ENCODE results near the gene DCAF10.
"Not testable (repeated sequence)": the region's sequence is repeated elsewhere in the genome, so short reads cannot be mapped to it uniquely, and the experiment has no call there.

The DCAF10 gene

DNA sequence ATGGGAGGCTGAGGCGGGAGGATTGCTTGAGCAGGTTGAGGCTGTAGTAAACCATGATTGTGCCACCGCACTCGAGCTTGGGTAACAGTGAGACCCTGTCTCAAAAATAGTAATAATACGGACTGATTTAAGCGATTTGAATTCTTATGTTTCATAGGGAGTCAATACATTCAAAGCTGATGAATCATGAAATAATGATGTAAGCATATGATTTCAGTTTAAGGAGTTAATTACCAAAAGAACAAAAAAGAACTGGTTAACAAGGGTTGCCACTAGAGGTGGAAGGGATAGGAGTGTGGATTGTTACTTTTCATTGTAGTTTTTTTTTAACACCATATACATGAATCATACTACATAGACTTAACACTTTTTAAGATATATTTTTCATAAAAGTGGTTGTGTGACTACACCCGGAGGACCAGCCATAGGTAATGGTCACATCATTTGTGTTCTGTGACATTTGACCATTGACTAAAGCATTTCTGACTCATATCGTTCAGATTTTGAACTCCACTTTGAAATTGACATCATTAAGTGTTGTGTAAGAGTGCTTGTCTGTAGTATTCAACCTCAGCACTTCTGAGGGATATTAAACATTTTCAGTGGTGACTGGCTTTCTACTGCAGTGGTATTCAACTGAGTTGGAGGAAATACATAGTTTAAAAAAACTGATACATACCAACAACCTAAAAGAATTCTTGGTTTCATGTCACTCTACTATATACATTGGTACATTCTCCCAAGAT lies 40.0 kb upstream of the DCAF10 start:
- H3K9me3 ChIP-seq (ENCODE audit: insufficient read depth, low read length), result no peaks in the 10 kb centered on the region
- no peak for DNase-seq (ENCODE audit: low read depth, low spot score)
- H3K4me3 ChIP-seq (ENCODE audit: insufficient read length, low read depth), result no peak overlapping the region
- H3K36me3 ChIP-seq (ENCODE audit: insufficient read depth, insufficient read length, low read length), result peaks cover 7% of the 10 kb centered on the region
- TF ChIP-seq SUZ12 (IDR thresholded peaks at IDR 0.05; ENCODE audit: extremely low read depth, insufficient read depth, insufficient read length) (no peak), ZNF274 (IDR thresholded peaks at IDR 0.05; ENCODE audit: low read depth, low read length) (no peak), YY1 (IDR thresholded peaks at IDR 0.05; ENCODE audit: insufficient read depth, insufficient read length) (no peak)
- no peaks in the 10 kb centered on the region for H3K4me1 ChIP-seq (ENCODE audit: insufficient read depth, insufficient read length)
- no peaks in the 10 kb centered on the region for H3K27me3 ChIP-seq (ENCODE audit: insufficient read depth, insufficient read length)
- no peak overlapping the region for H3K9ac ChIP-seq (ENCODE audit: insufficient read length, low read depth)

DNA sequence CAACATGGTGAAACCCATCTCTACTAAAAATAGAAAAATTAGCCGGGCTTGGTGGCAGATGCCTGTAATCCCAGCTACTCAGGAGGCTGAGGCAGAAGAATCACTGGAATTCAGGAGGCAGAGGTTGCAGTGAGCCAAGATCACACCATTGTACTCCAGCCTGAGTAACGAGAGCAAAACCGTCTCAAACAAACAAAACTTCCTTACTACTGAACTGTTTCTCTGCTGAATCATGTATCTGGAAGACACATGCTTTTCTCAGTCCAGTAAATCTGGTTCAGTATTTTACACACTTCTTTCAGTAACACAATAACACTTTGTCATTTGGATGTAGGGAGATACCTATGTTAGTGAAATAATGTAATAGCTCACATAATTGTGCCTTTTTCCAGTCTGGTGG lies 39.1 kb upstream of the DCAF10 start:
- Histone ChIP-seq H3K9ac (ENCODE audit: insufficient read length, low read depth) (no peak overlapping the region), H3K27me3 (ENCODE audit: insufficient read depth, insufficient read length) (no peaks in the 10 kb centered on the region), H3K4me1 (ENCODE audit: insufficient read depth, insufficient read length) (no peaks in the 10 kb centered on the region), H3K36me3 (ENCODE audit: insufficient read depth, insufficient read length, low read length) (peaks cover 7% of the 10 kb centered on the region), H3K9me3 (ENCODE audit: insufficient read depth, low read length) (no peaks in the 10 kb centered on the region), H3K4me3 (ENCODE audit: insufficient read length, low read depth) (no peak overlapping the region)
- no peak for DNase-seq (ENCODE audit: low read depth, low spot score)
- TF ChIP-seq SUZ12 (IDR thresholded peaks at IDR 0.05; ENCODE audit: extremely low read depth, insufficient read depth, insufficient read length) (no peak), YY1 (IDR thresholded peaks at IDR 0.05; ENCODE audit: insufficient read depth, insufficient read length) (no peak), ZNF274 (IDR thresholded peaks at IDR 0.05; ENCODE audit: low read depth, low read length) (no peak)

DNA sequence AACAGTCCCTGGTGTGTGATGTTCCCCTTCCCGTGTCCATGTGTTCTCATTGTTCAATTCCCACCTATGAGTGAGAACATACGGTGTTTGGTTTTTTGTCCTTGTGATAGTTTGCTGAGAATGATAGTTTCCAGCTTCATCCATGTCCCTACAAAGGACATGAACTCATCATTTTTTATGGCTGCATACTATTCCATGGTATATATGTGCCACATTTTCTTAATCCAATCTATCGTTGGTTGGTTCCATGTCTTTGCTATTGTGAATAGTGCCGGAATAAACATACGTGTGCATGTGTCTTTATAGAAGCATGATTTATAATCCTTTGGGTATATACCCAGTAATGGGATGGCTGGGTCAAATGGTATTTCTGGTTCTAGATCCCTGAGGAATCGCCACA lies 35.3 kb upstream of the DCAF10 start:
- not testable (repeated sequence) for H3K4me1 ChIP-seq (ENCODE audit: insufficient read depth, insufficient read length); DNase-seq (ENCODE audit: low read depth, low spot score)

GRCh38 chr9:37769306-37769705 lies 31.3 kb upstream of the DCAF10 start:
- Histone ChIP-seq H3K36me3 (ENCODE audit: insufficient read depth, insufficient read length, low read length) (peaks cover 38% of the 10 kb centered on the region), H3K9me3 (ENCODE audit: insufficient read depth, low read length) (no peaks in the 10 kb centered on the region), H3K4me1 (ENCODE audit: insufficient read depth, insufficient read length) (no peaks in the 10 kb centered on the region), H3K9ac (ENCODE audit: insufficient read length, low read depth) (no peak overlapping the region), H3K27me3 (ENCODE audit: insufficient read depth, insufficient read length) (no peaks in the 10 kb centered on the region), H3K4me3 (ENCODE audit: insufficient read length, low read depth) (no peak overlapping the region)
- no peak for DNase-seq (ENCODE audit: low read depth, low spot score)
- TF ChIP-seq SUZ12 (IDR thresholded peaks at IDR 0.05; ENCODE audit: extremely low read depth, insufficient read depth, insufficient read length) (no peak), YY1 (IDR thresholded peaks at IDR 0.05; ENCODE audit: insufficient read depth, insufficient read length) (no peak)

More for the DNA sequence above, 35.3 kb upstream of the DCAF10 start:
- H3K9ac ChIP-seq (ENCODE audit: insufficient read length, low read depth); H3K36me3 ChIP-seq (ENCODE audit: insufficient read depth, insufficient read length, low read length); H3K9me3 ChIP-seq (ENCODE audit: insufficient read depth, low read length); H3K27me3 ChIP-seq (ENCODE audit: insufficient read depth, insufficient read length); H3K4me3 ChIP-seq (ENCODE audit: insufficient read length, low read depth): not testable (repeated sequence)

DNA sequence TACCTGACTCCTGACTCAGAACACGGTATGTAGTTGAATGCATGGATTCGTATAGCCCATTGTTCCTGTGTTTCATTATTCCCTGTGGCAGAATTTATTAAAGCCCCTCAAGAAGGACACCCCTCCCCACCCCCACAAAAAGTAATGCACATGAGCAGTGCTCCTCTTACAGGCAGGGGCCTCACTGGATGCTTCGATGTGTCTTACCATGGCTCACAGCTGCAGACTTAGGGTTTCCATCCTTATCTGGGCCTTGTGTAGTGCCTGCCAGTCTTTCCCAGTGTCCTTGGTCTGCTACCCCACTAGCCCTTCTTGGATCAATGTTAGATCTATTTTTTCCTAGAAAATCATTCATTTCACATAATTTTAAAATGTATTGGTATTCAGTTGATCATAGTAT lies 30.6 kb upstream of the DCAF10 start:
- DNase-seq (ENCODE audit: low read depth, low spot score), result no peak
- Histone ChIP-seq H3K4me1 (ENCODE audit: insufficient read depth, insufficient read length) (no peaks in the 10 kb centered on the region), H3K36me3 (ENCODE audit: insufficient read depth, insufficient read length, low read length) (peaks cover 41% of the 10 kb centered on the region), H3K4me3 (ENCODE audit: insufficient read length, low read depth) (no peak overlapping the region), H3K9ac (ENCODE audit: insufficient read length, low read depth) (no peak overlapping the region), H3K27me3 (ENCODE audit: insufficient read depth, insufficient read length) (no peaks in the 10 kb centered on the region), H3K9me3 (ENCODE audit: insufficient read depth, low read length) (no peaks in the 10 kb centered on the region)
- TF ChIP-seq YY1 (IDR thresholded peaks at IDR 0.05; ENCODE audit: insufficient read depth, insufficient read length), result no peak
- no peak for TF ChIP-seq SUZ12 (IDR thresholded peaks at IDR 0.05; ENCODE audit: extremely low read depth, insufficient read depth, insufficient read length)
- TF ChIP-seq ZNF274 (IDR thresholded peaks at IDR 0.05; ENCODE audit: low read depth, low read length), result no peak

- Histone ChIP-seq H3K27me3 (ENCODE audit: insufficient read depth, insufficient read length) (no peaks in the 10 kb centered on the region), H3K4me3 (ENCODE audit: insufficient read length, low read depth) (no peak overlapping the region), H3K4me1 (ENCODE audit: insufficient read depth, insufficient read length) (no peaks in the 10 kb centered on the region), H3K9me3 (ENCODE audit: insufficient read depth, low read length) (no peaks in the 10 kb centered on the region), H3K9ac (ENCODE audit: insufficient read length, low read depth) (no peak overlapping the region), H3K36me3 (ENCODE audit: insufficient read depth, insufficient read length, low read length) (peaks cover 84% of the 10 kb centered on the region)
- TF ChIP-seq ZNF274 (IDR thresholded peaks at IDR 0.05; ENCODE audit: low read depth, low read length), result no peak
- no peak for TF ChIP-seq YY1 (IDR thresholded peaks at IDR 0.05; ENCODE audit: insufficient read depth, insufficient read length)
- TF ChIP-seq SUZ12 (IDR thresholded peaks at IDR 0.05; ENCODE audit: extremely low read depth, insufficient read depth, insufficient read length), result no peak
- DNase-seq (ENCODE audit: low read depth, low spot score), result no peak
Observed at GRCh38 chr9:37775216-37775919, 25.2 kb upstream of the DCAF10 start.

DNA sequence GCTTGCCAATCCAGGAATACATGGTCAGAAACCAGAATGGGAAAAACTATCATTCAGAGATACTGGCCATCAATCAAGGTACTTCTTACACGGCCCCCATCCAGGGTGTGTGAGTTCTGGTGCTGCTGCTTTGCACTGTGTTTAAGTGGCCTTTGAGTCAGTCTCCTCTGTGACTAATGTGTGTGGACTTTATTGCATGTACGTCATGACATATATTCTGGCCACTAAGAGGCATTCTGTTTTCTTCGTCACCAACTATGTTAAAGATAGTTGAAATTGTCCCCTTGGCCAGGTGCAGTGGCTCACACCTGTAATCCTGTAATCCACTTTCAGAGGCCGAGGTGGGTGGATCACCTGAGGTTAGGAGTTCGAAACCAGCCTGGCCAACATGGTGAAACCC lies 24.3 kb upstream of the DCAF10 start:
- Histone ChIP-seq H3K27me3 (ENCODE audit: insufficient read depth, insufficient read length) (no peaks in the 10 kb centered on the region), H3K9ac (ENCODE audit: insufficient read length, low read depth) (no peak overlapping the region), H3K4me1 (ENCODE audit: insufficient read depth, insufficient read length) (no peaks in the 10 kb centered on the region), H3K4me3 (ENCODE audit: insufficient read length, low read depth) (no peak overlapping the region), H3K9me3 (ENCODE audit: insufficient read depth, low read length) (no peaks in the 10 kb centered on the region), H3K36me3 (ENCODE audit: insufficient read depth, insufficient read length, low read length) (peaks cover 88% of the 10 kb centered on the region)
- no peak for DNase-seq (ENCODE audit: low read depth, low spot score)
- TF ChIP-seq YY1 (IDR thresholded peaks at IDR 0.05; ENCODE audit: insufficient read depth, insufficient read length), result no peak
- no peak for TF ChIP-seq SUZ12 (IDR thresholded peaks at IDR 0.05; ENCODE audit: extremely low read depth, insufficient read depth, insufficient read length)
- TF ChIP-seq ZNF274 (IDR thresholded peaks at IDR 0.05; ENCODE audit: low read depth, low read length), result no peak
